Urothelium cell line (cell line): Measurements from ENCODE around the gene GRIPAP1.

ENCODE experiments used
- DNase-seq: peaks from one replicate; pipeline ENCODE4 v3.0.0; 2011; ENCODE audit warnings: low spot score, mixed read lengths
- FAIRE-seq: peaks from 2 replicates; lab custom pipeline; 2011; peaks lifted over from hg19 to GRCh38; lab: Jason Lieb, UNC

GRIPAP1 gene

GRCh38 chrX:48961585-48962091 is 40.4 kb downstream of the GRIPAP1 start:
- FAIRE-seq, result no peak
- no peak for DNase-seq

GRCh38 chrX:48960291-48960690 is 41.8 kb downstream of the GRIPAP1 start:
- DNase-seq, result no peak
- no peak for FAIRE-seq

GRCh38 chrX:48958635-48959094 is 43.4 kb downstream of the GRIPAP1 start:
- DNase-seq (no peak), FAIRE-seq (no peak)

DNA sequence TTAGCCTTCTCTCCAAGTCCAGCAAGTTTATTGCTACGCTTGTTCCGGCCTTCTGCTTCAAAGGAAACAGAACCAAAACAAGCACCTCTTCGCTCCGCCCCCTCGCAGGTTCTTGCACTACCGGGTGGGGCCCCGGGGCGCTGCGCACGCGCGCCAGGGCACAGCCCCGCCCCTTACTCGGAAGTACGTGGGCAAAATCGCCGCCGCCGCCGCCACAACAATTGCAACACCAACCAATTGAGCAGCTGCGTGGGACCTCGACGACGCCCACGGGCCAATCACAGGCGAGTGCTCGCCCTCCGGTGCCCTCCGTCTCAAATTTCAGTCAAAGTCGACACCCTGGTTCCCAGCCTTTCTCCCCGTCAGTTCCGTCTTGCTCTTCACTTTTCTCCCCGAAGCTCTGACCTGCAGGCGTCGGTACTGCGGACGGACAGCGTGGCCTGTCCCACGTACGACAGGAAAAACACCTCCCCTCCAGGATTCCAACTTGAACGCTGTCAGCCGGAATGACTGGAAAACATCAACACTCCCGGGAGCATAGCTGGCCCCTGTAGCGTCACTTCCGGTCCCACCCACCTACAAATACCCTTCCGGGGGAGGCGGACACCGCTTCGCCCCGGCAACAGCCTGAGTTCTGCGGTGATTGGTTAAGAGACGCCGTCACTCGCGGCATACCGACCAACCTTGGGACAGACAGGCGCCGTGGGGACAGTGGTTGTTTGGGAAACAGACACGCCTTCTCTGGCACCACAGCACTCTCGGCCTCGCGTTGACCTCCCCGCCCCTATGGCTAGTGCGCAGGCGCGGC is 44.0 kb downstream of the GRIPAP1 start:
- FAIRE-seq (peak; percentile 95), DNase-seq (peak; percentile 97)

GRCh38 chrX:48957477-48957826 is 44.6 kb downstream of the GRIPAP1 start, which contains the start of gene OTUD5:
OTUD5 (minus strand) TSS chrX:48957607; CDS start chrX:48957570, 37 bp downstream.
- no peak for FAIRE-seq
- DNase-seq, result peak; percentile 72

GRCh38 chrX:48956728-48957414 is 45.2 kb downstream of the GRIPAP1 start:
- DNase-seq (no peak), FAIRE-seq (no peak)

DNA sequence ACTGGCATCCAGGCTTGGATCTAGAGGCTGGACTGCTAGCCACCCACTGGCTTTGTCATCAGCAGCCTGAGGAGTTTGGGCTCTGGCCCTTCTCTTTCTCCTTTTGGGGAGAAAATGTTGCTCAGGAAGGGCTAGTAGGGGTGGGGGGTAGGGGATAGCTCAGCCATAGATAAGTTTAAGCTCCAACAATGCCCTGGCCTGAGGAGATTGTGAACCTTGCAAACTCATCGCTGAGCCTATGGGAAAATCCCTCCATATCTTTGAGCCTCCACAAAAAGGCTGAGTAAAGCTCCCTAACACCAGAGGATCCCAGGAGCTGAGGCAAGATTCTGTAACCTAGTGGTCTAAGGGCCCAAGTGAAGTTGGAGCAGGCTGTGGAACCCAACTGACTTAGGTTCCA is 53.5 kb downstream of the GRIPAP1 start:
- no peak for DNase-seq
- FAIRE-seq, result no peak

- peak; percentile 62 for DNase-seq
- no peak for FAIRE-seq
Observed at GRCh38 chrX:48945517-48946348, 56.3 kb downstream of the GRIPAP1 start.

GRCh38 chrX:48942895-48943294 is 59.2 kb downstream of the GRIPAP1 start:
- DNase-seq (no peak), FAIRE-seq (no peak)

DNA sequence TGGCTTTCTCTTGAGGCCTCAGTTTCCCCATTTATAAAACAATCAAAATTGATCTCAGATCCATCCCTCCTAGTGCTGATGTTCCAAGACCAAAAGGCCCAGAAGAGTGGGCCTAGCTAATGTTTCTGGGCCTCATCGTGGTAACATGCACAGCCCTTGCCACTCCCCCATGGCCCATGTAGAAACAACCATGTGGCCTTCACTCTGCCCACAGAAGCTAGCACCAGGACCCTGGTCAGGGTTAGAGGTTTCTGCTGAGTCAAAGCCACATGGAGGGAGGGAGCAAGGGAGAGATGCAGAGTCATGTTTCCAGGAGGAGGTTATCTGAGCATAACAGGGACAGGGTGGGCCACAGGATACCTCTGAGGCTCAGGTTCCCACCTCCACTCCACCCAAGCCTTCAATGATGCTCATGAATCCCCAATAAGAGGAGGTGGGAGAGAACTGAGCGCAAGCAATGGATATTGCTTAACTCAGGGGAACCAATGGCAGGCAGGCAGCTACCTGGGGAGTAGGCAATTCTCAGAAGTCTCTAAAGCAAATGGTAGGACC is 61.6 kb downstream of the GRIPAP1 start:
- no peak for FAIRE-seq
- no peak for DNase-seq

DNA sequence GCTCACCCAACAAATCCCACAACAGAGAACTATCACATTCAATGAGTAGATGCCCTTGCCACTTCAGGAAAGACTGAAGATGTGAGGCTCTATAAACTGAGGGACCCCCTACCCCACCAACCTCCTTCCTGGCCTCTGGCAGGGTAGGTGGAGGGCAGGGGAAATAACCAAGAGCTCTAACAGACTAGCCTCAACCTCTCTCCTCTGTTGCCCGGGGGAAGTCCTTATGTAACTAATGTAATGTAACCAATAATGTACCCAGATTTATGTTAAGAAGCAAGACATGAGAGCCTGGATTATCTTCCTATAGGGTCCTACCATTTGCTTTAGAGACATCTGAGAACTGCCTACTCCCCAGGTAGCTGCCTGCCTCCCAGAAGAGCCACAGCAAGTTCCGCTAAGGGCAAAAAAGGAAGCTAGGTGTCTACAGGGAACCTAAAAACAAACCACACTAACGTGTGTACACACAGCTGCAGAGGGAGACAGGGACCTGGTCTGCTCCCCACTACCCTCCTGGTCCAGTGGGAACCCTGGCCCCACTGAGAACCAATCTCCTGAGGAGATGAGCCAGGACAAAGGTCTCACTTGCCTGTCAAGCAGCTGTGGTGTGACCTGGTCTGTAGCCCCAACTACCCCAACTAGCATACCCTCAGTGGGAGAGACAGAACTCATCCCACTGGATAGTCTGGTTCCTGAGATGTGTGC is 62.4 kb downstream of the GRIPAP1 start:
- no peak for FAIRE-seq
- no peak for DNase-seq

DNA sequence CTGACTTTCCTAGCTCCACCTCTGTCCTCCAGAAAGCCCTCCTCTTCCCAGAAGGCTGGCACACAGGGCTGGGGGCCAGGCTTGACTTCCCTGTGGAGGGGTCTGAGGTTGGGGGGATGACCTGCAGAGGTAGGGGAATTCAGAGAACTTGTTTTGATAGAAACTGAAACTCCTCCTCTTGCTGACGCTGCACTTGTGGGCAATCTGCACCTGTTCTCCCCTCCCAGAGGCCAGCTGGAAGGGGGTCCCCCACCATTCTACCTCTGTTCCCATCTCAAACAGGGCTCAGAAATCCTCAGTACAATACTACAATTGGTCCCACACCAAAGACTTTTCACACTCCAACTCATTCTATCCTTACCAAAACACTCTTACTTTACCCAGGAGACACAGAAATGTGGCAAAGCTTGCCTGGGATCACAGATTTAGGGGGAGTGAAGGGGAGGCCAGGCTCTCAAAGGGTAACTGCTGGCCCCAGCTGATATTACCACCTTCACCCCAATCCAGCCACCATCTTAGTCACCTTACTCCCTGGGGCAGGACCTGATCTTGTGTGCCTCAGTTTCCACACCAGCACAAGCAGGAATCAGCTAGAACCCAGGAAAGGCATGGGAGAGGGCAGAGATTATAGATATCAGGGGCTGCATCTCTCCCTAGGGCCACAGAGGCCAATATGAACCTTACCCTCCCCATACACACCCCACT is 63.2 kb downstream of the GRIPAP1 start:
- DNase-seq (no peak), FAIRE-seq (no peak)

GRCh38 chrX:48937054-48937907 is 64.8 kb downstream of the GRIPAP1 start:
- no peak for FAIRE-seq
- DNase-seq, result peak; percentile 15

- FAIRE-seq, result no peak
- DNase-seq, result no peak
Observed at GRCh38 chrX:48936429-48937053, 65.5 kb downstream of the GRIPAP1 start.

DNA sequence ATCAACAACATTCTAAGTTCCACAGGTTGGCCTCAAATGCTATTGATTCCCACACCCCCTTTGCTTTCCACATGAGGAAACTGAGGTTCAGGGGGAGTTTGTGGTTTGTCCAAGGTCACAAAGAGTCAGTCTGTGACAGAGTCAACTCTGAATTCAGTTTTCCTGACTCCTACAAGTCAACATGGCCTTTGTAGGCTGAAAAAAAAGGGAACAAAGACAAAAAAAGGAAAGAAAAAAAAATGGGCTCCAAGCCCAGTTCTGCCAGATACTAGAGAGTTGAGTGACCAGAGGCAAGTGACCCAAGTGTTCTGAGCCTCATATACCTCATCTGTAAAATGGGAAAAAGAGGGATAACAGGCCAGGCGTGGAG is 66.8 kb downstream of the GRIPAP1 start:
- FAIRE-seq (no peak), DNase-seq (no peak)

GRCh38 chrX:48934581-48935300 is 67.3 kb downstream of the GRIPAP1 start:
- DNase-seq, result no peak
- no peak for FAIRE-seq

DNA sequence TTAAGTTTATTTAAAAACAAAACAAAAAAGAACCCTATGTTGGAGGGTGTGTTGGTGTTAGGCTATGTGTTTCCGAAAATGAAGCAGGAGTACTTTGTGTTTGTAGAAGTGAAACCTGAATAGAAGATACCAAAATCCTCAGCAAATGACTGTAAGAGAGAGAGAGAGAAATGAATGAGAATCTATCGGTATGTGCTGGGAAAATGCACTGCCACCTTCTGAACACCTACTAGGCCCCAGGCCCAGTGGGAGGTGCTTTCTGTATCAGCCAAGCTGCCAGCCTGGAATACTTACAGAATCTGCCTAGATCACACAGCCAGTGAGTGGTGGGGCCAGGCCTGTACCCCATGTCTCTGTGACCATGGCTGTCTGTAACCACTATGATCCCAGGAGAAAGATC is 68.3 kb downstream of the GRIPAP1 start:
- DNase-seq (no peak), FAIRE-seq (no peak)
